Measurements from ENCODE around the gene RNASEH2B.

RNASEH2B gene

GRCh38 chr13:50910485-50910805 is 854 bp downstream of the RNASEH2B start:
- DNase-seq (ENCODE audit: low read depth in 1 of 2, low spot score in 1 of 2) = peak in 1 of 2 experiments; percentile 66
- H3K27me3 ChIP-seq (ENCODE audit: insufficient read depth, poor library complexity, severe bottlenecking) = no peaks in the 10 kb centered on the region

GRCh38 chr13:50911081-50911631 is 1.6 kb downstream of the RNASEH2B start:
- peak overlapping the region; percentile 99 for H3K27ac ChIP-seq (replicated peaks)
- TF ChIP-seq CTCF (IDR thresholded peaks at IDR 0.05; ENCODE audit: insufficient read depth, low read length) (no peak), REST (IDR thresholded peaks at IDR 0.05; ENCODE audit: insufficient replicate concordance, low read depth) (no peak), POLR2AphosphoS5 (IDR thresholded peaks at IDR 0.05; ENCODE audit: low read depth) (no peak; the same call in 1 of the 2 replicates), SPI1 (IDR thresholded peaks at IDR 0.05; ENCODE audit: borderline replicate concordance, low read depth) (no peak), GABPA (IDR thresholded peaks at IDR 0.05; ENCODE audit: low read depth) (no peak)
- peak; percentile 50 to 64 for DNase-seq (ENCODE audit: low read depth in 1 of 2, low spot score in 1 of 2)
- no peaks in the 10 kb centered on the region for H3K27me3 ChIP-seq (ENCODE audit: insufficient read depth, poor library complexity, severe bottlenecking)
- peak overlapping the region; percentile 49 for H3K4me3 ChIP-seq (replicated peaks; ENCODE audit: insufficient read depth, low read length)

More at GRCh38 chr13:50910485-50910805, 854 bp downstream of the RNASEH2B start:
- peak overlapping the region; percentile 99 for H3K27ac ChIP-seq (replicated peaks)
- no peak for TF ChIP-seq REST (IDR thresholded peaks at IDR 0.05; ENCODE audit: insufficient replicate concordance, low read depth)
- TF ChIP-seq POLR2AphosphoS5 (IDR thresholded peaks at IDR 0.05; ENCODE audit: low read depth) = peak; percentile 71
- peak overlapping the region; percentile 49 for H3K4me3 ChIP-seq (replicated peaks; ENCODE audit: insufficient read depth, low read length)

- no peak for TF ChIP-seq GABPA (IDR thresholded peaks at IDR 0.05; ENCODE audit: low read depth)
- TF ChIP-seq REST (IDR thresholded peaks at IDR 0.05; ENCODE audit: insufficient replicate concordance, low read depth) = peak; percentile 41
- peak; percentile 86 for TF ChIP-seq CTCF (IDR thresholded peaks at IDR 0.05; ENCODE audit: insufficient read depth, low read length)
- peak; percentile 15; the same call in 1 of the 2 replicates for TF ChIP-seq SPI1 (IDR thresholded peaks at IDR 0.05; ENCODE audit: borderline replicate concordance, low read depth)
- peak; percentile 75; the same call in 1 of the 2 replicates for TF ChIP-seq POLR2AphosphoS5 (IDR thresholded peaks at IDR 0.05; ENCODE audit: low read depth)
- peak overlapping the region; percentile 99 for H3K27ac ChIP-seq (replicated peaks)
- H3K4me3 ChIP-seq (replicated peaks; ENCODE audit: insufficient read depth, low read length) = peak overlapping the region; percentile 49
- no peaks in the 10 kb centered on the region for H3K27me3 ChIP-seq (ENCODE audit: insufficient read depth, poor library complexity, severe bottlenecking)
- peak; percentile 92 to 99 for DNase-seq (ENCODE audit: low read depth in 1 of 2, low spot score in 1 of 2)
These were observed 2.6 kb downstream of the RNASEH2B start for GRCh38 chr13:50911937-50912795.

Measured in HL-60 (cell line).